A549 (cell line): ENCODE measurements around the gene CCDC57.

Source experiments
- BHLHE40 ChIP-seq: IDR thresholded peaks from 2 replicates; pipeline ENCODE4 v1.6.1; 2012; ENCODE audit warnings: low read depth, low read length, inconsistent platforms
- CEBPB ChIP-seq, 2 experiments: fragments of >200 bp in 1 of 2; sonication (Bioruptor Twin) in 1 of 2; formaldehyde crosslinking in 1 of 2; IDR thresholded peaks; 2 replicates each; pipeline ENCODE4 v1.6.1; 2012 to 2016
- CHD2 ChIP-seq: fragments of 150-350 bp; IDR thresholded peaks from 2 replicates; pipeline ENCODE4 v1.6.1; 2014; ENCODE audit warnings: low read length; ENCODE audit not compliant: partially characterized antibody
- CTCF ChIP-seq: fragments of >200 bp; sonication (Bioruptor Twin); formaldehyde crosslinking; IDR thresholded peaks from 3 replicates; pipeline ENCODE4 v1.5.1; 2016
- EHF ChIP-seq: fragments of 250-450 bp; sonication (Bioruptor Pico); IDR thresholded peaks from 2 replicates; pipeline ENCODE4 v1.5.0; 2020; ENCODE audit warnings: mild to moderate bottlenecking
- EP300 ChIP-seq, 2 experiments: fragments of >200 bp; sonication (Bioruptor Twin); formaldehyde crosslinking; IDR thresholded peaks; 2 replicates in 1 of 2; 3 replicates in 1 of 2; pipeline ENCODE4 v1.6.1; 2016 to 2017
- MYC ChIP-seq: IDR thresholded peaks from 2 replicates; pipeline ENCODE4 v1.6.1; 2012; ENCODE audit warnings: mild to moderate bottlenecking, inconsistent platforms, low read length, improper control_type of control experiment, borderline replicate concordance
- POLR2A ChIP-seq: IDR thresholded peaks from 2 replicates; pipeline ENCODE4 v1.6.1; 2012; ENCODE audit warnings: mild to moderate bottlenecking, low read length
- RAD21 ChIP-seq, 2 experiments: fragments of >200 bp in 1 of 2; sonication (Bioruptor Twin) in 1 of 2; formaldehyde crosslinking in 1 of 2; IDR thresholded peaks in 1 of 2; conservative IDR thresholded peaks in 1 of 2; 2 replicates in 1 of 2; 3 replicates in 1 of 2; pipeline ENCODE4 v1.6.1; 2012 to 2018; ENCODE audit warnings: inconsistent platforms in 1 of 2
- RCOR1 ChIP-seq: fragments of 150-350 bp; IDR thresholded peaks from 2 replicates; pipeline ENCODE4 v1.6.1; 2014; ENCODE audit warnings: antibody characterized with exemption, low read length, low read depth
- RFX5 ChIP-seq: fragments of 450-650 bp; IDR thresholded peaks from 2 replicates; pipeline ENCODE4 v1.7.1; 2014; ENCODE audit warnings: antibody characterized with exemption, mild to moderate bottlenecking, moderate library complexity
- ZC3H11A ChIP-seq: fragments of 450-650 bp; IDR thresholded peaks from 2 replicates; pipeline ENCODE4 v1.6.1; 2014; ENCODE audit warnings: antibody characterized with exemption, mild to moderate bottlenecking

GRCh38 chr17:82073446-82073845, 139.2 kb downstream of the CCDC57 start:
- TF ChIP-seq CTCF = no peak
- TF ChIP-seq RAD21 (conservative IDR thresholded peaks at IDR 0.05 in 1 of 2, IDR thresholded peaks at IDR 0.05 in 1 of 2) = no peak
- no peak for TF ChIP-seq MYC
- no peak for TF ChIP-seq RFX5
- TF ChIP-seq CHD2 = no peak
- TF ChIP-seq RCOR1 = no peak
- TF ChIP-seq EP300 (IDR thresholded peaks at IDR 0.05) = no peak
- no peak for TF ChIP-seq ZC3H11A
- TF ChIP-seq POLR2A = no peak
- TF ChIP-seq EHF (CRISPR knock-in tag) = no peak
- no peak for TF ChIP-seq CEBPB (IDR thresholded peaks at IDR 0.05)
- TF ChIP-seq BHLHE40 = no peak
